ENCODE measurements around the gene IL11.
"Not testable (repeated sequence)": the region's sequence is repeated elsewhere in the genome, so short reads cannot be mapped to it uniquely, and the experiment has no call there.

IL11 gene

DNA sequence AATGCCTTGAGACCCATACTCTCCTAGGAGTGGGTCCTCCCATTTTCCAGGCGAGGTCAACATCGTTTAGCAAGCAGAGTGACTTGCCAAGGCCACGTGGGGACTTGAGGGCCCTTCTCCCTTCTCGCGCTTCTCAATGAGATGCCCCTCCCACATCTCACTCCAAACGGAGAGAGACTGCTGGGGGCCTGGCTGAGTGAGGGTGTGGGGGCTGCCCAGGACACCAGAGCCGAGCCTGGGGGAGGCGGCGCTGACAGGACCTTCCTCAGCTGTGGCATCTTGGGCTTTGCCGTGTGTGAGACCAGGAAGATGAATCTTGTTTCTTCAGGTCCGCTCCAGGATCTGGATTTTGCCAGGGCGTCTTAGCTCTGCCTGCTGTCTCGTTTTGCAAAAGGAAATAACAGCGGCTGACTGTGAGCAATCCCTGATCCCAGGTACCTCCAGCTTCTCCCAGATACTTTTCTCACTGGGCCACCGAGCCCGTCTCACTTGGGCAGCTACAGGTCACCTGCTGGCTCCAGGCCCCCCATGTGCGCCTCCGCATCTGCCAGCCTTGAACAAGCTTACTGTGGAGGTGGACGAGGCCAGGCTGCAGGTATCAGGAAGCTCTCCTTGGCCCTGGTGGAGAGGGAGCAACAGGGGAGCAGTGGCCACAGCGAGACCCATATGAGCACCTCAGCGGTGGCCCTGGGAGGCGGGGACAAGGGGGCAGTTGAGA is 21.8 kb downstream of the IL11 start:
- DNase-seq = no peak

DNA sequence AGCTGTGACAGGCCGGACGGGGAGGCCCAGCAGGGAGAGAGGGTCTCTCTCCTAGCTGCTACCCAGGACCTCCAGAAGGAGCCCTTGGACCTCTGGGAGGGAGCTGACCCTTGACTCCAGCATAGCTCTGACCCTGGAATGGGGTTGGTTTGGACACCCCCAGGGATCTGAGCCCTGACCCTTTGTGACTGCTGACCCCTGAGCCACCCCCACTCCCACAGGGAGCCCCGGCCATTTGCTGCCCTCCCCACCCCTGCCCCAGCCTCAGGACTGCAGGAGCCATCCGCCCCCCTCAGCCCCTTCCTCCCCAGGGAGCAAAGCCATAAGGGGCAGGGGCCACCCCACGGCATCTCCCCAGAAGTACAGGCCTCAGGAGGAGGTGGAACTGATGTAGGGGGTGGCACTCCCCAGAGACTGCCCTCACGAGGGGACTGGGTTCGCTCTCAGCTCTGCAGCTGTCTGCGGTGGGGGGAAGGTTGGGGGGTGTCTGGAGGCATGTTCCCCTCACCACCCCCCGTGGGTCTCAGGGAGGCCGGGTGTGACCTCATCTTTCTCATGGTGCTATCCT is 22.7 kb downstream of the IL11 start:
- no peak for DNase-seq

DNA sequence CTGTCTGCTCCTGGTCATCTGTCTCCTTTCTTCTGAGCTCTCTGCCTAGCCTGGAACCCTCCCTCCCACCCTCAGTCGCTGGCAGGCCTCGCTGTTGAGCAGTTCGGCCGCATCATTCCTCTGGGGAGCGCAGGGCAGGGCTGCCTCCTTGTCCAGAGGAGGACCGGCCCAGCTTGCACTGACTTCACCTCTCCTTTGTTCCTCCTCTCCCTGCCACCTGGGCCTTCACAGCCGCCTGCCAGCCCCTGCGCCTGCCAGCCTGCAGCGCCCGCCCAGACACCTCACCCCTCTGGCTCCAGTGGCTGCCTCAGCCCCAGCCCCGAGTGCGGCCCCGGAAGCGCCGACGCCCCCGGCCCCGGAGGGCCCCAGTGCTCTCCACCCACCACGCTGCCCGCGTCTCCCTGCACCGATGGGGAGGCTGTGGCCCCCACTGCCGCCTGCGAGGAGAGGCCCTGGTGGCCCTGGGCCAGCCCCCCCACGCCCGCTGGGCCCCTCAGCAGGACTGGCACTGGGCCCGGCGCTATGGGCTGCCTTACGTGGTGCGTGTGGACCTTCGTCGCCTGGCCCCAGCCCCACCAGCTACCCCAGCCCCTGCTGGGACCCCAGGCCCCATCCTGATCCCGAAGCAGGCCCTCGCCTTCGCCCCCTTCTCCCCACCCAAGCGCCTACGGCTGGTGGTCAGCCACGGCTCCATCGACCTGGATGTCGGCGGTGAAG is 23.4 kb downstream of the IL11 start:
- DNase-seq = no peak

GRCh38 chr19:55345818-55346724 is 24.2 kb downstream of the IL11 start:
- no peak for DNase-seq

- no peak for DNase-seq
These were observed 25.0 kb downstream of the IL11 start for GRCh38 chr19:55345101-55345817.

GRCh38 chr19:55344444-55344843 is 25.8 kb downstream of the IL11 start:
- peak; percentile 49 to 70 for DNase-seq

DNA sequence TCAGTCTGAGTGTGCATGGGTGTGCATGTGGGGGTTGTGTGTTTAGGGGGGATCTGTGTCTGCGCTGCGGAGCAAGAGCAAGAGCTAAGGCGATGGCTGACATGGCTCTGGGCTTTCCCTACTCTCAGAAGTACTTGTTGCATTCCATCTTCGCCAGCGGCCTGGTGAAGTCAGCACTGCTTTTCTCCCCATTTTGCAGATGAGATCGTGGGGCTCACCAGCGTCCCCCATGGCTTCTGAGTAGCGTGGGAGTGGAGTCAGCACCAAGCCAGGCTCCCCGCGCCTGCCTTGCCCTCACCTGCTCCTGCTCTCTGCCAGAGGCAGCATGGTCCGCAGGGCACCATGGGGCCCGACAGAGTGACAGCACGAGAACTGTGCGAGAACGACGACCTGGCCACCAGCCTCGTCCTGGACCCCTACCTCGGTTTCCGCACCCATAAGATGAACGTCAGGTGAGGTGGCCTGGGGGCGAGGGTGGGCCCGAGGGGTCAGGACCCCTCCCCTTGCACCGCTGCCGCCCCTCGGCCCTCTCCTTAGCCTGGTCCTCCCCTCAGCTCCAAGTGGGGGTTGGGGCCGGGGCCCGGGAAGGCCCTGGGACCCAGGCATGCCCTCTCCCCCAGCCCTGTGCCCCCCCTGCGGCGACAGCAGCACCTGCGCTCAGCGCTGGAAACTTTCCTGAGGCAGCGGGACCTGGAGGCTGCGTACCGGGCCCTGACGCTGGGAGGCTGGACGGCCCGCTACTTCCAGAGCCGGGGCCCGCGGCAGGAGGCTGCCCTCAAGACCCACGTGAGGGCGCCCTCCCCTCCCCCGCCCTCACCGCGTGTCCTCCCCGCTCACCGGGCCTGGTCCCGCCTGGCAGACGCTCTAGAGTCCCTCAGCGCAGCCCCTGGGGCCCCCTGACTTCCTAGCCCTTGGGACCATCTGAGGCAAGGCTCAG is 28.4 kb downstream of the IL11 start:
- no peak for DNase-seq

DNA sequence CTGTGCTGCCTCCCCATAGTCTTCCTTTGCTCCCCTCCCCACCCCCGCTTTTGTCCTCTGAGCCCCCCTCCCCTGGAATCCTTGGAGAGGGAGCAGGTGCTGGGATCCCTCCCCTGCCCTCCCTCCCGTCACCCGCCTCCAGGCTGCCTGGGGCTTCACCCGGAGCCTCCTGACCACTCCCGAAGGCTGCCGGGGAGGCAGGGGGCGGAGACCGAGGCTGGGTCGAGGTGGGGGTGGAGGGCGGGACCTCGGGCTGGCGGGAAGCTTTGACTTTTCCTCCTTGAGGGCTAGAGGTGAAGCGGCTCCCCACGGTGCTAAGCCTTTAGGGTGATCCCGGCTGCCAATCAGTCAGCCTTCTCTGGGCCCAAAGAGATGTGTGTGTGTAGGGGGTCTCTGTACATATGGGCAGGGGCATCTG is 29.1 kb downstream of the IL11 start:
- DNase-seq = peak; percentile 76 to 84

- peak in 1 of 2 experiments; percentile 53 for DNase-seq
These were observed 29.5 kb downstream of the IL11 start for GRCh38 chr19:55340784-55341147.

DNA sequence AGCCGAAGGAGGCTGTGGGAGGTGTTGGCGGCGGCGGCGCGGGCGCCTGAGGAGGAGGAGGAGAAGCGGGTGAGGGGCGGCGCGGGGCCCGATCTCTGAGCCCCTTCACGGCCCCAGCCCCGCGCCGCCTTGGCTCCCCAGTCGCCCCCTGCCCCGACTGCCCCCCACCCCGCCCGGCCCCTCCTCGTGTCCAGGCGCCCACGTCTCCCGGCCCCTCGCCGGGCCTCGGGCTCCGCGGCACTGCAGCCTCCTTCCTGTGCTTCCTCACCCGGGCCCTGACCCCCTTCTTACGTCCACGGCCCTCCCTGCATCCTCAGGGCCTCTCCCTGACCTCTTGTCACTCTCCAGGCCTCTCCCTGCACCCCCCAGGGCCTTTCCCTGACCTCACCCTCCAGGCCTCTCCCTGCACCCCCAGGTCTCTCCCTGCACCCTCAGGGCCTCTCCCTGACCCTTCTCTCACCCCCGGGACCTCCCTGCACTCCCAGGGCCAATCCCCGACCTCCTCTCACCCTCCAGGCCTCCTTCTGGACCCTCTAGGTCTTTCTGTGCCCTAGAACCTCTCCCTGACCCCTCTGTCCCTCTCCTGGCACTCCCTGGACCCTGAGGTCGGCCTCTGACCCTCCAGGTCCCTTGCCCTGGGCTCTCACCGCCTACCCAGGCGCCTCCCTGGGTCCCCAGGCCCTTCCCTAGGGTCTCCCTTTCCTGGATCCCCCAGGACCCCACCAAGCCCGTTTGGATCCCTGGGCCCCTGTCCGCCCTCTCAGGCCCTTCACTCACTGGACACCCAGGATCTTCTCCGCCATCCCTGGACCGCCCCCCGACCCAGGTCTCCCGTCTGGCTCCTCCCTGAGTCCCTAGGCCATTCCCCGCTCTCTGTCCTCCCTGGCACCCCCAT is 30.1 kb downstream of the IL11 start:
- no peak for DNase-seq

- peak; percentile 100 for DNase-seq
These were observed 31.0 kb downstream of the IL11 start, which contains the start of gene KMT5C for GRCh38 chr19:55339105-55339888. KMT5C (plus strand) TSS chr19:55339876; CDS start chr19:55341937, 2,061 bp downstream.

DNA sequence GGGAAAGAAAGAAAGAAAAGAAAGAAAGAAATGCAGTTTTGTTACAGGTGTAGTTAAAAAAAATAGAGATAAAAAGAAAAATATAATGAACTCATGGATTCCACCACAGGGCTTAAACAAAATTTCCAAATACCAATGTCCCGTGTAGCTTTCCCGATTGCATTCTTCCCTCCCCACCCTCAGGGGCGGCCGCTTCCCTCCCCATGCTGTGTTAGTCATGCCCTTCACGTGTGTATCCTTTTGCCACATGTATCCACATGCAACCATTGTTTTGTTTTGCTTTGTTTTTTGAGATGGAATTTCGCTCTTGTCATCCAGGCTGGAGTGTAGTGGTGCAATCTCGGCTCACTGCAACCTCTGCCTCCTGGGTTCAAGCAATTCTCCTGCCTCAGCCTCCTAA is 34.2 kb downstream of the IL11 start:
- no peak for DNase-seq

GRCh38 chr19:55333870-55334269 is 36.4 kb downstream of the IL11 start:
- DNase-seq = no peak

DNA sequence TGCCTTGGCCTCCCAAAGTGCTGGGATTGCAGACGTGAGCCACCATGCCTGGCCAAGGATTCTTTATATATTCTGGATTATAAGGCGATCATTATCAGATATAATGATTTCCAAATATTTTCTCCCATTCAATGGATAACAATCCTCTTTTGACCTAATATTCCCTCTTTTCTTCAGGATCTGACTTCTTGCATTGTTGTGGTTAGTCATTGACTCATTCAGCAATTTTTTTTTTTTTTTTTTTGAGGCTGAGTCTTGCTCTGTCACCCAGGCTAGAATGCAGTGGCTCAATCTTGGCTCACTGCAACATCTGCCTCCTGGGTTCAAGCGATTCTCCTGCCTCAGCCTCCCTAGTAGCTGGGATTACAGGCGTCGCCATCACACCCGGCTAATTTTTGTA is 40.5 kb downstream of the IL11 start:
- DNase-seq = not testable (repeated sequence)

- DNase-seq = not testable (repeated sequence)
These were observed 41.4 kb downstream of the IL11 start for GRCh38 chr19:55328774-55329318.

GRCh38 chr19:55325172-55325571 is 45.1 kb downstream of the IL11 start, which contains the start of gene TMEM150B:
TMEM150B (minus strand) TSS chr19:55325341; CDS start chr19:55321036, 4,305 bp downstream.
- no peak for DNase-seq

DNA sequence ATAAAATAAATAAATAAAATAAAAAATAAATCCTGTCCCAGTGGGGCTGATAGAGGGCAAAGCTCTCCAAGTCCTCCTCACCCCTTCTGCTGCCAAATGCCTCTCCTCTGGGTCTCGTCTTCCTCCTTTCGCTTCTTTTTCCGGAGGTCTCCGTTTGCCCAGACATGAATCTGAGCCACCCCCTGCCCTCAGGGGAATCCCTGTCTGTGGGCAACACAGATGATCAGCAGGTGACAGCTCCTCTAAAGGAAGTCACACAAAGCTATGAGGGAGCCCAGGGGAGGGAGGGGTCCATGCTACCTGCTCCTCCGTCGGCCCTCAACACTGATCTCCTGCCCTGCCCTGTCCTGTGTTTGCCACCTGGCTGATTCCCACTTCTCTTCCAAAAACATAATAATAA is 45.6 kb downstream of the IL11 start:
- DNase-seq = no peak

- DNase-seq = no peak
These were observed 47.9 kb downstream of the IL11 start for GRCh38 chr19:55322204-55322885.
